ENCODE measurements around the gene MUS81. TPM values are rescaled to one million over a fixed set of nuclear protein-coding genes. Genes with fewer than 3 reads are reported as not detected.

MUS81 gene
- polyA plus RNA-seq, 2 of the 4 experiments (the other 2 are of a cell fraction) = 27.8 to 33.4 TPM

- H3K4me3 ChIP-seq = no peak overlapping the region
- H3K4me2 ChIP-seq = no peak overlapping the region
- no peak for FAIRE-seq
- TF ChIP-seq JUNB (IDR thresholded peaks at IDR 0.05) = no peak
- 0 out of 2 replicates have a peak, but pooled peaks have one; percentile 65 for TF ChIP-seq TP53 (CRISPR knock-in tag; IDR thresholded peaks at IDR 0.05)
- no peak for TF ChIP-seq NPAS2 (CRISPR knock-in tag; IDR thresholded peaks at IDR 0.05; ENCODE audit: borderline replicate concordance)
- no peak for TF ChIP-seq FOXS1 (CRISPR knock-in tag; IDR thresholded peaks at IDR 0.05)
- peak; percentile 67; the same call in 1 of the 2 replicates for TF ChIP-seq TFCP2L1 (CRISPR knock-in tag; IDR thresholded peaks at IDR 0.05)
- TF ChIP-seq MYC (IDR thresholded peaks at IDR 0.05; ENCODE audit: borderline replicate concordance, low read length) = no peak
- no peak for TF ChIP-seq HMGXB4 (CRISPR knock-in tag; IDR thresholded peaks at IDR 0.05; ENCODE audit: borderline replicate concordance)
- TF ChIP-seq JUN (IDR thresholded peaks at IDR 0.05) = 0 out of 5 replicates have a peak, but pooled peaks of 1 of the 2 experiments have one; percentile 20
- TF ChIP-seq CHD2 (IDR thresholded peaks at IDR 0.05; ENCODE audit: low read length, partially characterized antibody) = no peak
- TF ChIP-seq RARB (CRISPR knock-in tag; IDR thresholded peaks at IDR 0.05) = peak; percentile 29; the same call in 1 of the 2 replicates
- no peak for TF ChIP-seq ZSCAN20 (CRISPR knock-in tag; IDR thresholded peaks at IDR 0.05)
- TF ChIP-seq REST (IDR thresholded peaks at IDR 0.05) = no peak
- no peak for TF ChIP-seq ATOH8 (CRISPR knock-in tag; IDR thresholded peaks at IDR 0.05; ENCODE audit: low read depth)
- TF ChIP-seq PBX3 (IDR thresholded peaks at IDR 0.05) = peak; percentile 5; the same call in 1 of the 2 replicates
- peak in 1 of 2 experiments; percentile 6; a peak in 3 of 6 replicates for ATAC-seq
- no peak for DNase-seq (ENCODE audit: low read depth in 1 of 2, low spot score in 1 of 2)
- no peak overlapping the region for H3K27ac ChIP-seq
- 95% methylated on average over 25 of the region's 33 CpGs for WGBS (ENCODE audit: missing lambda C conversion rate)
- peaks cover 23% of the 10 kb centered on the region for H3K4me1 ChIP-seq
- CTCF ChIA-PET = interaction anchor here (0.7 to 7.5 kb wide), 15 partner anchors 8 to 227 kb away, joined by 3 to 45 read pairs (median 7); partner anchors contain the start of genes AP5B1, FIBP, KAT5 and MUS81
- POLR2A ChIA-PET = no interaction called here
- no peaks in the 10 kb centered on the region for H3K9me3 ChIP-seq
Measured at GRCh38 chr11:65852508-65853245, 7.6 kb upstream of the MUS81 start.

GRCh38 chr11:65853246-65853979, 6.8 kb upstream of the MUS81 start:
- CTCF ChIA-PET = interaction anchor here (0.6 to 7.5 kb wide), 12 partner anchors 10 to 191 kb away, joined by 3 to 45 read pairs (median 6); partner anchors contain the start of genes AP5B1, FIBP and KAT5
- H3K4me1 ChIP-seq = peaks cover 23% of the 10 kb centered on the region
- no peak overlapping the region for H3K4me3 ChIP-seq
- WGBS (ENCODE audit: missing lambda C conversion rate) = 97% methylated on average over 6 of the region's 6 CpGs
- no peaks in the 10 kb centered on the region for H3K9me3 ChIP-seq
- TF ChIP-seq POLR2AphosphoS2 (conservative IDR thresholded peaks at IDR 0.05; ENCODE audit: low read length) (peak; percentile 76), HEYL (CRISPR knock-in tag; IDR thresholded peaks at IDR 0.05) (no peak), HOXA7 (CRISPR knock-in tag; IDR thresholded peaks at IDR 0.05) (peak; percentile 6; the same call in 1 of the 2 replicates)
- no peak overlapping the region for H3K4me2 ChIP-seq
- H3K27ac ChIP-seq = no peak overlapping the region
- POLR2A ChIA-PET = no interaction called here
- no peak for DNase-seq (ENCODE audit: low read depth in 1 of 2, low spot score in 1 of 2)
- FAIRE-seq = no peak
- ATAC-seq = no peak
